Endothelial cell of umbilical vein (primary cell): ENCODE measurements around the gene PRAMEF18.
"Not testable (repeated sequence)": the region's sequence is repeated elsewhere in the genome, so short reads cannot be mapped to it uniquely, and the experiment has no call there.

Experiments
- EZH2 ChIP-seq: IDR thresholded peaks from 2 replicates; pipeline ENCODE4 v1.6.1; 2012; ENCODE audit warnings: borderline replicate concordance, low read depth, mild to moderate bottlenecking, moderate library complexity, low read length, inconsistent platforms; ENCODE audit not compliant: severe bottlenecking
- FOS ChIP-seq: IDR thresholded peaks from 2 replicates; pipeline ENCODE4 v1.6.1; 2011; ENCODE audit warnings: mild to moderate bottlenecking, low read length, moderate library complexity, borderline replicate concordance; ENCODE audit not compliant: insufficient read depth
- MYC ChIP-seq: IDR thresholded peaks from one replicate; pipeline ENCODE4 v1.6.1; 2011; ENCODE audit warnings: mild to moderate bottlenecking, low read depth, low read length
- POLR2AphosphoS5 ChIP-seq: IDR thresholded peaks from 2 replicates; pipeline ENCODE4 v1.6.1; 2012; ENCODE audit warnings: low read depth, mild to moderate bottlenecking, control low read depth, low read length, moderate library complexity; ENCODE audit not compliant: insufficient read depth
- TF ChIP-seq, protein P1 (sequence below), 2 donors: IDR thresholded peaks; 1 replicate in 1 of 2; 2 replicates in 1 of 2; pipeline ENCODE4 v1.5.1; 2011; ENCODE audit warnings: low read length in 2 of 2, mild to moderate bottlenecking in 2 of 2, moderate library complexity in 2 of 2, control low read depth in 1 of 2, inconsistent platforms in 1 of 2, low read depth in 1 of 2; ENCODE audit not compliant: insufficient read depth in 1 of 2; ENCODE audit errors: extremely low read depth in 1 of 2

GRCh38 chr1:13234057-13234456, 8.1 kb upstream of the PRAMEF18 start:
- TF ChIP-seq, protein P1, sequence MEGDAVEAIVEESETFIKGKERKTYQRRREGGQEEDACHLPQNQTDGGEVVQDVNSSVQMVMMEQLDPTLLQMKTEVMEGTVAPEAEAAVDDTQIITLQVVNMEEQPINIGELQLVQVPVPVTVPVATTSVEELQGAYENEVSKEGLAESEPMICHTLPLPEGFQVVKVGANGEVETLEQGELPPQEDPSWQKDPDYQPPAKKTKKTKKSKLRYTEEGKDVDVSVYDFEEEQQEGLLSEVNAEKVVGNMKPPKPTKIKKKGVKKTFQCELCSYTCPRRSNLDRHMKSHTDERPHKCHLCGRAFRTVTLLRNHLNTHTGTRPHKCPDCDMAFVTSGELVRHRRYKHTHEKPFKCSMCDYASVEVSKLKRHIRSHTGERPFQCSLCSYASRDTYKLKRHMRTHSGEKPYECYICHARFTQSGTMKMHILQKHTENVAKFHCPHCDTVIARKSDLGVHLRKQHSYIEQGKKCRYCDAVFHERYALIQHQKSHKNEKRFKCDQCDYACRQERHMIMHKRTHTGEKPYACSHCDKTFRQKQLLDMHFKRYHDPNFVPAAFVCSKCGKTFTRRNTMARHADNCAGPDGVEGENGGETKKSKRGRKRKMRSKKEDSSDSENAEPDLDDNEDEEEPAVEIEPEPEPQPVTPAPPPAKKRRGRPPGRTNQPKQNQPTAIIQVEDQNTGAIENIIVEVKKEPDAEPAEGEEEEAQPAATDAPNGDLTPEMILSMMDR (IDR thresholded peaks at IDR 0.05; ENCODE audit: extremely low read depth in 1 of 2, insufficient read depth in 1 of 2, low read depth in 1 of 2, low read length in 2 of 2): not testable (repeated sequence)
- TF ChIP-seq POLR2AphosphoS5, MYC, EZH2, FOS: not testable (repeated sequence)
